Upper lobe of right lung (tissue), 1 donor: ENCODE results near the gene ITGA2B. TPM values are rescaled to one million over a fixed set of nuclear protein-coding genes. Genes with fewer than 3 reads are reported as not detected.

ENCODE experiments used
- ATAC-seq: fragments of 200-7000 bp; cut with Tn5 transposase; one replicate; pipeline ENCODE4 v1.9.1; 2020; ENCODE audit warnings: mild to moderate bottlenecking, moderate library complexity
- DNase-seq: peaks from one replicate; pipeline ENCODE4 v3.0.0-alpha.2; 2020
- H3K27ac ChIP-seq: fragments of 200-600 bp; one replicate; pipeline ENCODE4 v1.8.0; 2022
- H3K27me3 ChIP-seq: fragments of 200-600 bp; one replicate; pipeline ENCODE4 v1.8.0; 2022; ENCODE audit warnings: mild to moderate bottlenecking
- H3K36me3 ChIP-seq: fragments of 200-600 bp; one replicate; pipeline ENCODE4 v1.8.0; 2022
- H3K4me1 ChIP-seq: fragments of 200-600 bp; one replicate; pipeline ENCODE4 v1.8.0; 2022
- H3K4me3 ChIP-seq: fragments of 200-600 bp; one replicate; pipeline ENCODE4 v1.8.0; 2022; ENCODE audit warnings: mild to moderate bottlenecking
- H3K9me3 ChIP-seq: fragments of 200-600 bp; one replicate; pipeline ENCODE4 v1.8.0; 2022
- CTCF ChIP-seq: fragments of 200-600 bp; IDR thresholded peaks from one replicate; pipeline ENCODE4 v1.8.0; 2022; ENCODE audit warnings: antibody characterized with exemption
- intact Hi-C: fragments of 100-400 bp; cut with DNase I; formaldehyde crosslinking; loops from one replicate; pipeline ENCODE4 v1.11.0; 2022
- total RNA-seq: library from RNA; stranded (reverse); fragmentation: NEBNext Ultra II Directional; extraction: Animal tissue kit (Norgen Biotek cat#: 25700); gene quantifications from one replicate; pipeline ENCODE4 v1.2.1, GENCODE V29; 2021
- donor health status: DM: no; HTN: yes; CAD: no; lungs with severe emphysema.

The ITGA2B gene
- total RNA-seq, 1 donor from 2014 or later = 4.6 TPM

GRCh38 chr17:44361292-44362260 is 27.9 kb downstream of the ITGA2B start:
- Histone ChIP-seq H3K27me3 (no peaks in the 10 kb centered on the region), H3K4me1 (peaks cover 12% of the 10 kb centered on the region), H3K4me3 (no peak overlapping the region), H3K36me3 (no peaks in the 10 kb centered on the region), H3K27ac (no peak overlapping the region), H3K9me3 (no peaks in the 10 kb centered on the region)
- DNase-seq (no peak), ATAC-seq (no peak)
- intact Hi-C loops = no loop called here
- TF ChIP-seq CTCF = no peak

GRCh38 chr17:44360826-44361225 is 28.6 kb downstream of the ITGA2B start:
- H3K36me3 ChIP-seq = no peaks in the 10 kb centered on the region
- H3K4me3 ChIP-seq = no peak overlapping the region
- peaks cover 12% of the 10 kb centered on the region for H3K4me1 ChIP-seq
- intact Hi-C loops = no loop called here
- H3K27ac ChIP-seq = no peak overlapping the region
- H3K27me3 ChIP-seq = no peaks in the 10 kb centered on the region
- DNase-seq (no peak), ATAC-seq (no peak)
- no peak for TF ChIP-seq CTCF
- no peaks in the 10 kb centered on the region for H3K9me3 ChIP-seq

- Histone ChIP-seq H3K4me1 (peaks cover 12% of the 10 kb centered on the region), H3K36me3 (no peaks in the 10 kb centered on the region), H3K27me3 (no peaks in the 10 kb centered on the region), H3K4me3 (no peak overlapping the region), H3K9me3 (no peaks in the 10 kb centered on the region), H3K27ac (no peak overlapping the region)
- intact Hi-C loops = no loop called here
- ATAC-seq = no peak
- DNase-seq = no peak
- no peak for TF ChIP-seq CTCF
Measured at GRCh38 chr17:44360144-44360533, 29.3 kb downstream of the ITGA2B start.

GRCh38 chr17:44359458-44360143 is 29.8 kb downstream of the ITGA2B start:
- Histone ChIP-seq H3K36me3 (no peaks in the 10 kb centered on the region), H3K27ac (no peak overlapping the region), H3K4me3 (no peak overlapping the region), H3K27me3 (no peaks in the 10 kb centered on the region), H3K9me3 (no peaks in the 10 kb centered on the region), H3K4me1 (peaks cover 12% of the 10 kb centered on the region)
- intact Hi-C loops = no loop called here
- DNase-seq (no peak), ATAC-seq (no peak)
- no peak for TF ChIP-seq CTCF

- Histone ChIP-seq H3K4me3 (no peak overlapping the region), H3K36me3 (no peaks in the 10 kb centered on the region), H3K27ac (no peak overlapping the region), H3K9me3 (no peaks in the 10 kb centered on the region), H3K27me3 (no peaks in the 10 kb centered on the region), H3K4me1 (peaks cover 10% of the 10 kb centered on the region)
- no peak for DNase-seq
- ATAC-seq = no peak
- intact Hi-C loops = no loop called here
- TF ChIP-seq CTCF = no peak
Measured at GRCh38 chr17:44359006-44359405, 30.4 kb downstream of the ITGA2B start.
